Dendritic cell treated with granulocyte-macrophage colony-stimulating factor and Interleukin-4, amounts not matched to agents 40 ng/mL and 50 ng/mL, for 4 days (primary cell): Measurements from ENCODE around the gene ZNF778.

Source experiments
- H3K27ac Mint-ChIP-seq: one replicate; pipeline ENCODE4 v1.8.0; 2022; ENCODE audit warnings: mild to moderate bottlenecking, mixed read lengths
- H3K27me3 Mint-ChIP-seq: one replicate; pipeline ENCODE4 v1.8.0; 2022; ENCODE audit warnings: mild to moderate bottlenecking, mixed read lengths
- H3K36me3 Mint-ChIP-seq: one replicate; pipeline ENCODE4 v1.8.0; 2022; ENCODE audit warnings: low read depth, mixed read lengths
- H3K4me1 Mint-ChIP-seq: one replicate; pipeline ENCODE4 v1.8.0; 2022; ENCODE audit warnings: low read depth, mixed read lengths
- H3K4me3 Mint-ChIP-seq: one replicate; pipeline ENCODE4 v1.8.0; 2022; ENCODE audit warnings: mild to moderate bottlenecking, moderate library complexity, mixed read lengths
- H3K9me3 Mint-ChIP-seq: one replicate; pipeline ENCODE4 v1.8.0; 2022; ENCODE audit warnings: mixed read lengths
- intact Hi-C: fragments of 100-400 bp; cut with micrococcal nuclease; formaldehyde crosslinking; loops from one replicate; pipeline ENCODE4 v1.15.0; 2022

Gene ZNF778

DNA sequence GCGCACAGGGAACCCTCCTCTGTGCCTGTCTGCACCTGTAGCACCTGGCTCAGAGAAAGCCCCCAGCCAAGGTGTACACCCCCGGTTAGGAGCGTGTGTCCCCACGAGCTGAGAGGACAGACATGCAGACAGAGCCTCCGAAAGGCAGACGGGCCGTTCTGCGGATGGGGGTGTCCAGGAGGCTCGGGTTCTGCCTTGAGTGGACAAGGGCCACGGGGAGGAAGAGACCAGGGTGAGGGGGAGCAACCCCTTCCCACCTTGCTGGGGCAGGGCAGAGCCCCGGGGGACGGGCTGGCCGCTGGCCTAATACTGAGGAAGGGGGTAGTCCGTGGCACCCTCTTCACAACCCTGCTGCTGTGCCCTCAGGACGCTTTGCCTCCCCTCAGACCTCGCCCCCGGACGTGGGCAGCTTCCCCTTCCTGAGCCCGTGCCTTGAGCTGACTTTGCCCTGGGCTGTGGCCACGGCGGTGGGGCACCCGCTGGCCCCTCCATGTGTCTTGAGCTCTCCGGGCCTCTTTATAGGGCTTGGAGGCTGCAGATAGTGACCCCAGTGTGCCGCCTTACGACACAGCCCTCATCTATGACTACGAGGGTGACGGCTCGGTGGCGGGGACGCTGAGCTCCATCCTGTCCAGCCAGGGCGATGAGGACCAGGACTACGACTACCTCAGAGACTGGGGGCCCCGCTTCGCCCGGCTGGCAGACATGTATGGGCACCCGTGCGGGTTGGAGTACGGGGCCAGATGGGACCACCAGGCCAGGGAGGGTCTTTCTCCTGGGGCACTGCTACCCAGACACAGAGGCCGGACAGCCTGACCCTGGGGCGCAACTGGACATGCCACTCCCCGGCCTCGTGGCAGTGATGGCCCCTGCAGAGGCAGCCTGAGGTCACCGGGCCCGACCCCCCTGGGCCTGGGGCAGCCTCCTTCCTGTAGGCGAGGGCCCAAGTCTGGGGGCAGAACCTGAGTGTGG is 22.9 kb upstream of the ZNF778 start:
- H3K27me3 Mint-ChIP-seq, result peaks cover 60% of the 10 kb centered on the region
- peaks cover 13% of the 10 kb centered on the region for H3K4me1 Mint-ChIP-seq
- no peak overlapping the region for H3K4me3 Mint-ChIP-seq
- intact Hi-C loops, result no loop called here
- H3K9me3 Mint-ChIP-seq, result no peaks in the 10 kb centered on the region
- no peak overlapping the region for H3K27ac Mint-ChIP-seq
- no peaks in the 10 kb centered on the region for H3K36me3 Mint-ChIP-seq

- Mint-ChIP-seq H3K4me1 (peaks cover 23% of the 10 kb centered on the region), H3K27ac (no peak overlapping the region), H3K36me3 (no peaks in the 10 kb centered on the region), H3K4me3 (no peak overlapping the region), H3K27me3 (peaks cover 62% of the 10 kb centered on the region), H3K9me3 (no peaks in the 10 kb centered on the region)
- intact Hi-C loops, result no loop called here
Observed at GRCh38 chr16:89195521-89196171, 21.9 kb upstream of the ZNF778 start.

- H3K9me3 Mint-ChIP-seq, result no peaks in the 10 kb centered on the region
- intact Hi-C loops, result no loop called here
- peaks cover 25% of the 10 kb centered on the region for H3K4me1 Mint-ChIP-seq
- H3K27me3 Mint-ChIP-seq, result peaks cover 58% of the 10 kb centered on the region
- H3K36me3 Mint-ChIP-seq, result no peaks in the 10 kb centered on the region
- H3K27ac Mint-ChIP-seq, result no peak overlapping the region
- no peak overlapping the region for H3K4me3 Mint-ChIP-seq
Observed at GRCh38 chr16:89197033-89197632, 20.4 kb upstream of the ZNF778 start.

GRCh38 chr16:89197633-89198416 is 19.7 kb upstream of the ZNF778 start:
- H3K9me3 Mint-ChIP-seq, result no peaks in the 10 kb centered on the region
- intact Hi-C loops, result no loop called here
- no peaks in the 10 kb centered on the region for H3K36me3 Mint-ChIP-seq
- peaks cover 65% of the 10 kb centered on the region for H3K27me3 Mint-ChIP-seq
- H3K4me1 Mint-ChIP-seq, result peaks cover 25% of the 10 kb centered on the region
- no peak overlapping the region for H3K27ac Mint-ChIP-seq
- no peak overlapping the region for H3K4me3 Mint-ChIP-seq

DNA sequence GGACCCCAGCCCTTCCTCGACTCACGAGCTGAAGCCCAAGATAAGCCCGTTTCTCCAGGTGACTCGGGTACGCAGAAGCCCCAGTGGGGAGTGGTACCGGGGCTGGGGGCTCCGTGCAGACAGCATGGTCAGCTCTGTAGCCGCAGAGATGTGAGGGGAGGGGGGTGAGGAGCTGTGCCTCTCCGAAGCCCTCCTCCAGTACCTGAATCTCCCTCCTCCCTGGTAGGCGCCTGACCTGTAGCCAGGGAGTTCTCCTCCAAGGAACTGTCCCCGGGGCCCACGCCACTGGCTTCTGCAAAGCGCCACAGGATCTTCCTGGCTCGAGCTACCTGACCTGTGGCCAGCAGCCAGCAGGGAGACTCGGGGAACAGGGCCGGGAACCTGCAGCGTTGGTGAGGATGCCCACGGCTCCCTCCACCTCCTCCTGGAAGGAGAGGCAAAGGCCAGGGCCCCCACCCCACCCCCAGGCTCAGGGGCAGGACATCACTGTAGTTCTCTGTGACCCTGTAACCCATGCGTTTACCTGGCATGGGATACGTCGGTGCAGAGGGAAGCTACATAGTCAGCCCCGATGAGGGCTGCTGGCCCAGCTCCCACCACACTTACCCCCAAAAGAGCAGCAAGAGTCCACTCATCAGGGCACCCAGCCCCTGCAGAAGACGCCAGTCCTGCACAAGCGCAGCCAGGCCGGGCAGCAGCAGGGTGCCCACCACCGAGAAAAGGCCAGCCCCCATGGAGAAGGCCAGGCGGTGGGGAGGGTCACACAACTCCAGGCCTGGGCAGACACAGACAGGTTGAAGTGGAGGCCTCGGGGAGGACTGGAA is 18.9 kb upstream of the ZNF778 start:
- intact Hi-C loops, result no loop called here
- Mint-ChIP-seq H3K4me1 (peaks cover 25% of the 10 kb centered on the region), H3K4me3 (no peak overlapping the region), H3K27me3 (peaks cover 72% of the 10 kb centered on the region), H3K27ac (no peak overlapping the region), H3K36me3 (no peaks in the 10 kb centered on the region), H3K9me3 (no peaks in the 10 kb centered on the region)

GRCh38 chr16:89199241-89200123 is 18.0 kb upstream of the ZNF778 start:
- H3K27me3 Mint-ChIP-seq, result peaks cover 71% of the 10 kb centered on the region
- H3K27ac Mint-ChIP-seq, result no peak overlapping the region
- intact Hi-C loops, result no loop called here

DNA sequence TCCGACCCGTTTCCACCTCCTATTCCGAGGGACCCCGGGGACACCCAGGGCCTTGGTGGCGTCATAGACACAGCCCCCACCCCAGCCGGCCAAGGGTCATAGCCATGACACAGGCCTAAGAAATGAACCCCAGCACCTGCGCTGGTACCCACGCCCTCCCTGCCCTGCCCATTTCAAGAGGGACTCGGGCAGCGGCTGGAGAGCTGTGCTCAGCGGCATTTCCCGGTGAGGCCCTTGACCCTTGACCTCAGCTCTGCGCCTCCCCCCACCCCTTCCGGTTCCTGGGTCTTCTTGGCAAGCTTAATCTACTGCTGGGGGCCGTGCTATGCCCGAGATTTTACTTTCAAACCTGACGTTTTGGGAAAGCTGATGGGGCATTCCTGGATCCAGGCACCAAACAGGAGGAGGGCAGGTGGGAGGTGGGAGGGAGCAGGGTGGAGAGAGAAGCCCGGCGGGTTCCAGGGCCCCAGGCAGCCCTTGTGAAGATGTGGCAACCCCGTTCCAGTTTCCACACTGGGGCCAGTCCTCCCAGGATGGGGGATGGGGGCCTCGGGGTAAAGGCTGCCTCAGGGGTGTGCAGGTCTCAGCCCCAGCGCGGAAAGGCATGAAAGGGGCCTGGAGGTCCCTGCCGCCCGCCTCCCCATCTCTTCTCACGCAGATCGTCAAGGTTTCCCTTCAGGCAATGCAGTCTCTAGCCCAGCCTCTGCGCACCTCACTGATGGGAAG is 17.2 kb upstream of the ZNF778 start, which contains the start of gene SLC22A31:
Gene SLC22A31, minus strand, starts transcription at position 414 of the 726 bp plus-strand sequence. Its CDS starts 36 bp downstream, at position 378.
- Mint-ChIP-seq H3K27ac (no peak within 1 kb of the TSS), H3K27me3 (peaks cover 70% of the 10 kb centered on the region), H3K4me1 (peaks cover 15% of the 10 kb centered on the region), H3K9me3 (no peaks in the 10 kb centered on the region), H3K4me3 (no peak within 1 kb of the TSS), H3K36me3 (no peaks in the 10 kb centered on the region)
- intact Hi-C loops, result no loop called here

More at GRCh38 chr16:89199241-89200123, 18.0 kb upstream of the ZNF778 start:
- no peaks in the 10 kb centered on the region for H3K36me3 Mint-ChIP-seq
- no peak overlapping the region for H3K4me3 Mint-ChIP-seq
- peaks cover 20% of the 10 kb centered on the region for H3K4me1 Mint-ChIP-seq
- no peaks in the 10 kb centered on the region for H3K9me3 Mint-ChIP-seq

DNA sequence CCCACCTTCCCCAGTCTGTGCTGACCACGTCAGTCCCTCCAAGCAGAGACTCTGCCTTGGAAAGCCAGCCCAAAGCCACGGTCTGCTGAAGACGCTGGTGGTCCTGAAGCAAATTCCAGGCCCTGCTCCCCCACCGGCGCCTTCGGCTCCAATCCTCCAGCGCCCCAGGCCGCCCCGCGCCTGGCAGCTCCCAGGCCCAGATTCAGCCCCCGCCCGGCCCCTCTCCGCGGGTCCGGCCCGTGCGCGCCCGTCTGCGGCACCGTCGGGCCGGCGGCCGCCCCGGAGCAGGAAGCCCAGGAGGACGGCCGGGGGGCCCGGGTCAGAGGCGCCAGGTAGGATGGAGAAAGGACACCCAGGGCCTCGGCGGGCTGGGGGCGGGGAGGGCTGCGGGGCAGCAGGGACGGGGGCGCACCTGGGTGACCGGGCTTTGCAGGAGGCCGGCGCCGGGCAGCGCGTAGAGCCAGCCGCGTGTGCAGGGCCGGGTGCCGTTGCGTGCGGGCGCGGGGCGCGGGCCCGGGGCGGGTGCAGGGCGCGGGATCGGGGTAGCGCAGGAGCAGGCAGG is 16.6 kb upstream of the ZNF778 start:
- H3K4me1 Mint-ChIP-seq, result peaks cover 15% of the 10 kb centered on the region
- H3K27ac Mint-ChIP-seq, result no peak overlapping the region
- H3K36me3 Mint-ChIP-seq, result no peaks in the 10 kb centered on the region
- peaks cover 68% of the 10 kb centered on the region for H3K27me3 Mint-ChIP-seq
- intact Hi-C loops, result no loop called here
- H3K9me3 Mint-ChIP-seq, result no peaks in the 10 kb centered on the region
- no peak overlapping the region for H3K4me3 Mint-ChIP-seq

GRCh38 chr16:89201439-89202377 is 15.8 kb upstream of the ZNF778 start:
- no peak overlapping the region for H3K27ac Mint-ChIP-seq
- H3K9me3 Mint-ChIP-seq, result no peaks in the 10 kb centered on the region
- intact Hi-C loops, result no loop called here
- H3K27me3 Mint-ChIP-seq, result peaks cover 68% of the 10 kb centered on the region
- no peaks in the 10 kb centered on the region for H3K36me3 Mint-ChIP-seq
- peak overlapping the region; percentile 39 for H3K4me3 Mint-ChIP-seq
- H3K4me1 Mint-ChIP-seq, result peaks cover 15% of the 10 kb centered on the region

GRCh38 chr16:89202422-89203215 is 14.9 kb upstream of the ZNF778 start:
- Mint-ChIP-seq H3K9me3 (no peaks in the 10 kb centered on the region), H3K27ac (no peak overlapping the region), H3K36me3 (no peaks in the 10 kb centered on the region), H3K27me3 (peaks cover 70% of the 10 kb centered on the region), H3K4me1 (peaks cover 15% of the 10 kb centered on the region), H3K4me3 (peak overlapping the region; percentile 39)
- intact Hi-C loops, result no loop called here
